Testis (tissue), 2 donors: ENCODE data around the gene PROK1.

Experiments used
- CTCF ChIP-seq, 3 experiments: fragments of 450-650 bp in 2 of 3; fragments of 200-600 bp in 1 of 3; sonication (generic) in 1 of 3; IDR thresholded peaks; one replicate each; pipeline ENCODE4 v1.5.1; 2016 to 2019; ENCODE audit warnings: antibody characterized with exemption in 3 of 3, mild to moderate bottlenecking in 2 of 3, moderate library complexity in 1 of 3
- POLR2A ChIP-seq: fragments of 450-650 bp; IDR thresholded peaks from one replicate; pipeline ENCODE4 v1.6.1; 2017; ENCODE audit warnings: antibody characterized with exemption, mild to moderate bottlenecking, moderate library complexity

GRCh38 chr1:110434946-110435345 is 16.0 kb upstream of the PROK1 start:
- TF ChIP-seq POLR2A, result no peak
- TF ChIP-seq CTCF (IDR thresholded peaks at IDR 0.05), result no peak
